Lung (tissue), 12 donors: ENCODE measurements around the gene BHMT2. TPM values are rescaled to one million over a fixed set of nuclear protein-coding genes. Genes with fewer than 3 reads are reported as not detected.

Experiments used
- ATAC-seq: fragments of 200-7000 bp; cut with Tn5 transposase; one replicate; pipeline ENCODE4 v1.9.1; 2020; ENCODE audit warnings: moderate number of reproducible peaks; ENCODE audit not compliant: insufficient read depth, low FRiP score
- DNase-seq, 3 donors: peaks; one replicate each; pipeline ENCODE4 v3.0.0-alpha.2; 2013 to 2017
- H3K27ac ChIP-seq, 2 donors: one replicate each; pipeline ENCODE4 v1.5.1; 2013; ENCODE audit warnings: mild to moderate bottlenecking in 2 of 2, moderate library complexity in 2 of 2, control low read depth in 1 of 2, inconsistent platforms in 1 of 2, low read depth in 1 of 2, low read length in 1 of 2
- H3K27me3 ChIP-seq, 3 donors: one replicate each; pipeline ENCODE4 v1.5.1; 2013; ENCODE audit warnings: low read length in 2 of 3; ENCODE audit not compliant: control insufficient read depth in 3 of 3, insufficient read depth in 3 of 3
- H3K36me3 ChIP-seq, 4 donors: one replicate each; pipeline ENCODE4 v1.5.1; 2013; ENCODE audit warnings: low read length in 4 of 4, mild to moderate bottlenecking in 1 of 4, moderate library complexity in 1 of 4; ENCODE audit not compliant: control insufficient read depth in 4 of 4, insufficient read depth in 4 of 4
- H3K4me1 ChIP-seq, 5 donors: one replicate each; pipeline ENCODE4 v1.5.1; 2013; ENCODE audit warnings: low read length in 5 of 5, mild to moderate bottlenecking in 2 of 5, moderate library complexity in 1 of 5; ENCODE audit not compliant: control insufficient read depth in 5 of 5, insufficient read depth in 5 of 5
- H3K4me3 ChIP-seq: one replicate; pipeline ENCODE4 v1.5.1; 2013; ENCODE audit warnings: mild to moderate bottlenecking, control low read depth, moderate library complexity
- H3K9ac ChIP-seq, 2 donors: one replicate each; pipeline ENCODE4 v1.5.1; 2013; ENCODE audit warnings: low read length in 2 of 2, control low read depth in 1 of 2; ENCODE audit not compliant: insufficient read depth in 1 of 2
- H3K9me3 ChIP-seq, 4 donors: one replicate each; pipeline ENCODE4 v1.5.1; 2013; ENCODE audit warnings: low read length in 3 of 4, mild to moderate bottlenecking in 1 of 4, moderate library complexity in 1 of 4; ENCODE audit not compliant: control insufficient read depth in 4 of 4, insufficient read depth in 3 of 4
- CTCF ChIP-seq: IDR thresholded peaks from 2 replicates; pipeline ENCODE4 v1.5.1; 2012; ENCODE audit warnings: mild to moderate bottlenecking; ENCODE audit errors: control extremely low read depth, extremely low read depth
- WGBS, 2 donors: extraction: QIAGEN DNeasy Blood & Tissue Kit; methylation state at CpG; one replicate each; pipeline ENCODE4 v1.1.7; 2013; 5-methylcytosine and 5-hydroxymethylcytosine counted together
- polyA plus RNA-seq, 2 donors: library from polyadenylated mRNA; stranded (reverse); fragments of 200-250 nt; gene quantifications; one replicate each; pipeline ENCODE4 v1.2.1, GENCODE V29; 2013
- total RNA-seq, 2 donors: library from RNA; depleted of rRNA in 1 of 2; stranded (reverse); fragments of >200 nt in 1 of 2; gene quantifications; one replicate each; pipeline ENCODE4 v1.2.1, GENCODE V29; 2014 to 2021
- donor health status: control.
- donor health status: control.
- donor health status: Bipolar disorder and iron deficiency.
- donor health status: healthy.
- donor health status: DM: yes; HTN: yes; CAD: no.

BHMT2 gene
- total and polyA plus RNA-seq, 4 donors: 1.0 to 4.6 (median 1.7) TPM

GRCh38 chr5:79105868-79106267 lies 36.3 kb downstream of the BHMT2 start:
- ATAC-seq (no peak), DNase-seq (no peak)
- Histone ChIP-seq H3K9me3 (no peaks in the 10 kb centered on the region), H3K27ac (no peak overlapping the region), H3K27me3 (peaks cover 0 to 18% (median 18%) of the 10 kb centered on the region in 3 donors), H3K9ac (no peak overlapping the region), H3K4me1 (no peaks in the 10 kb centered on the region), H3K36me3 (no peaks in the 10 kb centered on the region), H3K4me3 (no peak overlapping the region)
- WGBS, 2 donors: 95 to 96% methylated on average over 2 of the region's 2 CpGs
- no peak for TF ChIP-seq CTCF

- Histone ChIP-seq H3K4me1 (peaks cover 0 to 8% (median 2%) of the 10 kb centered on the region in 5 donors), H3K27ac (no peak overlapping the region), H3K27me3 (peaks cover 3 to 31% (median 31%) of the 10 kb centered on the region in 3 donors), H3K9me3 (peaks cover 0 to 3% (median 0%) of the 10 kb centered on the region in 4 donors), H3K36me3 (no peaks in the 10 kb centered on the region), H3K9ac (no peak overlapping the region), H3K4me3 (no peak overlapping the region)
- no peak for TF ChIP-seq CTCF
- no peak for DNase-seq
- 52 to 62% methylated on average over 7 of the region's 7 CpGs for WGBS, 2 donors
- ATAC-seq: no peak
Measured at GRCh38 chr5:79107020-79107796, 37.6 kb downstream of the BHMT2 start.

- Histone ChIP-seq H3K9ac (no peak overlapping the region), H3K9me3 (peaks cover 0 to 8% (median 0%) of the 10 kb centered on the region in 4 donors), H3K36me3 (no peaks in the 10 kb centered on the region), H3K4me1 (peaks cover 0 to 9% (median 4%) of the 10 kb centered on the region in 5 donors), H3K27ac (no peak overlapping the region), H3K4me3 (no peak overlapping the region), H3K27me3 (peaks cover 3 to 40% (median 40%) of the 10 kb centered on the region in 3 donors)
- ATAC-seq (no peak), DNase-seq (peak in 1 of 3 donors; percentile 30)
- WGBS, 2 donors: 54 to 56% methylated on average over 3 of the region's 3 CpGs
- no peak for TF ChIP-seq CTCF
Measured at GRCh38 chr5:79108086-79108485, 38.5 kb downstream of the BHMT2 start.
